Sigmoid colon (tissue), 7 donors: Measurements from ENCODE around the gene CHD8. TPM values are rescaled to one million over a fixed set of nuclear protein-coding genes. Genes with fewer than 3 reads are reported as not detected.

ENCODE experiments used
- DNase-seq: peaks from one replicate; pipeline ENCODE4 v3.0.0-alpha.2; 2019
- H3K27ac ChIP-seq, 4 donors: fragments of 200-600 bp; sonication (generic); one replicate each; pipeline ENCODE4 v1.5.1; 2016 to 2019; ENCODE audit warnings: mild to moderate bottlenecking in 1 of 4
- H3K27me3 ChIP-seq, 3 donors: fragments of 200-600 bp; sonication (generic); one replicate each; pipeline ENCODE4 v1.5.1; 2019; ENCODE audit warnings: mild to moderate bottlenecking in 1 of 3
- H3K36me3 ChIP-seq, 4 donors: fragments of 200-600 bp; sonication (generic); one replicate each; pipeline ENCODE4 v1.5.1; 2016 to 2019
- H3K4me1 ChIP-seq, 4 donors: fragments of 200-600 bp; sonication (generic); one replicate each; pipeline ENCODE4 v1.5.1; 2017 to 2019
- H3K4me3 ChIP-seq, 4 donors: fragments of 200-600 bp; sonication (generic); one replicate each; pipeline ENCODE4 v1.5.1; 2017 to 2019; ENCODE audit warnings: mild to moderate bottlenecking in 2 of 4, moderate library complexity in 1 of 4
- H3K9me3 ChIP-seq, 4 donors: fragments of 200-600 bp in 3 of 4; sonication (generic) in 3 of 4; one replicate each; pipeline versions ENCODE4 v1.5.1 to v1.6.1; 2013 to 2019
- CTCF ChIP-seq, 4 experiments: fragments of 450-650 bp in 3 of 4; fragments of 200-600 bp in 1 of 4; IDR thresholded peaks; one replicate each; pipeline ENCODE4 v1.5.1; 2016 to 2019; ENCODE audit warnings: antibody characterized with exemption in 4 of 4, mild to moderate bottlenecking in 3 of 4, moderate library complexity in 2 of 4
- EP300 ChIP-seq, 4 donors: sonication (generic); formaldehyde crosslinking; IDR thresholded peaks; one replicate each; pipeline ENCODE4 v1.6.1; 2017; ENCODE audit warnings: antibody characterized with exemption in 4 of 4
- POLR2A ChIP-seq, 2 donors: fragments of 450-650 bp; IDR thresholded peaks; one replicate each; pipeline ENCODE4 v1.6.1; 2016; ENCODE audit warnings: antibody characterized with exemption in 2 of 2, mild to moderate bottlenecking in 2 of 2, moderate library complexity in 2 of 2
- POLR2AphosphoS5 ChIP-seq, 4 donors: sonication (generic); formaldehyde crosslinking; IDR thresholded peaks; one replicate each; pipeline ENCODE4 v1.6.1; 2017; ENCODE audit warnings: antibody characterized with exemption in 4 of 4
- WGBS, 2 donors: extraction: QIAGEN DNeasy Blood & Tissue Kit; methylation state at CpG; one replicate each; pipeline ENCODE4 v1.1.7; 2013; 5-methylcytosine and 5-hydroxymethylcytosine counted together
- intact Hi-C: fragments of 100-400 bp; cut with DNase I; formaldehyde crosslinking; loops from one replicate; pipeline ENCODE4 v1.15.1; 2023
- polyA plus RNA-seq, 3 donors: library from polyadenylated mRNA; stranded (reverse); fragments of 200-250 nt; gene quantifications; one replicate each; pipeline ENCODE4 v1.2.3, GENCODE V29; 2013
- total RNA-seq, 4 donors: library from RNA; depleted of rRNA; stranded (reverse); fragments of >200 nt; gene quantifications; one replicate each; pipeline ENCODE4 v1.1.0, GENCODE V29; 2016
- donor health status: healthy with polysubstance abuse.
- donor health status: Bipolar disorder and iron deficiency.
- donor health status: healthy.

Gene CHD8
- total and polyA plus RNA-seq, 7 donors, result 9.0 to 53.5 (median 36.0) TPM

DNA sequence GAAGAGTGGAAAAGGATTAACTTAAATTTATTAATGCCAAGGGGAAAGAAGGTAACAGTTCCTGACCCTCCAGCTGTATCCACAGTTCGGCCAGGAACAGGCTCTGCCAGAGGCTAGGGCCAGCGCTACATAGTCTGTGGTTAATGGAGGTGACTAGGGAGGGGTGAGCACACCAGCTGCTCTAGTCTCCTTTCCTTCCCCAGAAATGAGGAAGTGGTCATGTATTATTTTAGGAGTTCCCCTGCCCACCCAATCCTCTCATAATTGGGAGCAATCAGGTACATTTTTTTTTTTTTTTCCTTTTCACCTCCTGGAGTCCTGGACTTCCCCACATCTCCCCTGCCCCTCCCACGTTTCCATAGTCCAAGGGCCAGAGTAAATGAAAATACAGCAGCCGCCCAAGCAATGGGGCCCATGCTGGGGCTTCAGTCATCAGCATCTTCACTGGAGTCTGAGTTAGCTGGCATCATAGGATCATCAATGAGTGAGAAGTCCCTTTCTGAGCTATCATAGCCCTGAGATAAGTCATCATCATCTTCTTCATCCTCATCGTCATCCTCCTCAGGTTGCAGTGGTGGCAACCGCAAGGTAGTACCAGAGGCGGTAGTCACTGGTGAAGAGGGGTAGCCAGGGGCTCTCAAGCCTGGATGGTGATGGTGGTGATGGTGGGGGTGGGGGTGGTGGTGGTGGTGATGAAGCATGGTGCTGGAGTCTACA lies 70.6 kb downstream of the CHD8 start:
- Histone ChIP-seq H3K27ac (peak overlapping the region; percentile 87 to 95 (median 90)), H3K27me3 (no peaks in the 10 kb centered on the region), H3K36me3 (peaks cover 9 to 52% (median 22%) of the 10 kb centered on the region in 4 donors), H3K4me1 (peaks cover 0 to 26% (median 16%) of the 10 kb centered on the region in 4 donors), H3K4me3 (no peak overlapping the region), H3K9me3 (no peaks in the 10 kb centered on the region)
- intact Hi-C loops, result loop anchor here (2.0 to 10.0 kb wide), 3 partner anchors 117 to 169 kb away; partner anchors contain the start of gene HNRNPC
- DNase-seq, result no peak
- TF ChIP-seq POLR2AphosphoS5 (IDR thresholded peaks at IDR 0.05) (no peak), POLR2A (IDR thresholded peaks at IDR 0.05) (no peak), EP300 (IDR thresholded peaks at IDR 0.05) (no peak), CTCF (IDR thresholded peaks at IDR 0.05) (no peak)
- WGBS, 2 donors, result 71 to 79% methylated on average over 7 of the region's 7 CpGs

DNA sequence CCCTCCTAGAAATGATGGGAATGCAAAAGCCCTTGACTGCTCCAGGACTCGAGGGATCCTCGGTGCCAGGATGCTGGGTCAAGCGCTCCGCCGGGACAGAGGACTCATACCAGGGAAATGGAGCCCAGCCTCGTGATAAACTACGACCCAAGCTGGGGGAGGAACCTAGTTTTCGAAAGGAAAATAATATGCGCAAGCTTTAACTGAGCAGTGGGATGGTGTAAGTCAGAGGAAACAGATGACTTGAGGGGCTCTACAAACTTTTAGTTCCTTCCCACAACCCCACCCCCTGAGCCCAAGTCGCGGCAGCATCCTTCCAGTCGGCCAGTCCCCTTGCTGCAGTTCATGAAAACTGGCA lies 71.5 kb downstream of the CHD8 start:
- no peaks in the 10 kb centered on the region for H3K9me3 ChIP-seq
- no peaks in the 10 kb centered on the region for H3K27me3 ChIP-seq
- peak overlapping the region; percentile 61 to 88 (median 72) for H3K4me3 ChIP-seq
- H3K36me3 ChIP-seq, result peaks cover 3 to 43% (median 14%) of the 10 kb centered on the region in 4 donors
- intact Hi-C loops, result loop anchor here (2.0 to 10.0 kb wide), 3 partner anchors 116 to 170 kb away; partner anchors contain the start of gene HNRNPC
- 1% methylated on average over 12 of the region's 12 CpGs for WGBS, 2 donors
- peaks cover 0 to 26% (median 16%) of the 10 kb centered on the region in 4 donors for H3K4me1 ChIP-seq
- H3K27ac ChIP-seq, result peak overlapping the region; percentile 87 to 95 (median 90)
- DNase-seq, result no peak
- TF ChIP-seq POLR2AphosphoS5 (IDR thresholded peaks at IDR 0.05), result peak in 1 of 4 donors; percentile 40
- TF ChIP-seq CTCF (IDR thresholded peaks at IDR 0.05), result no peak
- no peak for TF ChIP-seq POLR2A (IDR thresholded peaks at IDR 0.05)

- intact Hi-C loops, result loop anchor here (2.0 to 10.0 kb wide), 4 partner anchors 53 to 171 kb away; partner anchors contain the start of gene HNRNPC
- peak; percentile 98 for DNase-seq
- Histone ChIP-seq H3K27me3 (no peaks in the 10 kb centered on the region), H3K36me3 (peaks cover 0 to 38% (median 11%) of the 10 kb centered on the region in 4 donors), H3K4me3 (peak within 1 kb of the TSS; percentile 61 to 88 (median 72)), H3K4me1 (peaks cover 0 to 26% (median 16%) of the 10 kb centered on the region in 4 donors), H3K27ac (peak within 1 kb of the TSS; percentile 87 to 95 (median 90)), H3K9me3 (no peaks in the 10 kb centered on the region)
- TF ChIP-seq EP300 (IDR thresholded peaks at IDR 0.05) (no peak), POLR2AphosphoS5 (IDR thresholded peaks at IDR 0.05) (peak; percentile 59 to 88 (median 79)), POLR2A (IDR thresholded peaks at IDR 0.05) (peak in 1 of 2 donors; percentile 54), CTCF (IDR thresholded peaks at IDR 0.05) (no peak)
- WGBS, 2 donors, result 0% methylated on average over 54 of the region's 54 CpGs
These were observed 72.0 kb downstream of the CHD8 start, which contains the start of gene SUPT16H for GRCh38 chr14:21383848-21384493. SUPT16H (minus strand) TSS chr14:21384019; CDS start chr14:21383927, 92 bp downstream.

DNA sequence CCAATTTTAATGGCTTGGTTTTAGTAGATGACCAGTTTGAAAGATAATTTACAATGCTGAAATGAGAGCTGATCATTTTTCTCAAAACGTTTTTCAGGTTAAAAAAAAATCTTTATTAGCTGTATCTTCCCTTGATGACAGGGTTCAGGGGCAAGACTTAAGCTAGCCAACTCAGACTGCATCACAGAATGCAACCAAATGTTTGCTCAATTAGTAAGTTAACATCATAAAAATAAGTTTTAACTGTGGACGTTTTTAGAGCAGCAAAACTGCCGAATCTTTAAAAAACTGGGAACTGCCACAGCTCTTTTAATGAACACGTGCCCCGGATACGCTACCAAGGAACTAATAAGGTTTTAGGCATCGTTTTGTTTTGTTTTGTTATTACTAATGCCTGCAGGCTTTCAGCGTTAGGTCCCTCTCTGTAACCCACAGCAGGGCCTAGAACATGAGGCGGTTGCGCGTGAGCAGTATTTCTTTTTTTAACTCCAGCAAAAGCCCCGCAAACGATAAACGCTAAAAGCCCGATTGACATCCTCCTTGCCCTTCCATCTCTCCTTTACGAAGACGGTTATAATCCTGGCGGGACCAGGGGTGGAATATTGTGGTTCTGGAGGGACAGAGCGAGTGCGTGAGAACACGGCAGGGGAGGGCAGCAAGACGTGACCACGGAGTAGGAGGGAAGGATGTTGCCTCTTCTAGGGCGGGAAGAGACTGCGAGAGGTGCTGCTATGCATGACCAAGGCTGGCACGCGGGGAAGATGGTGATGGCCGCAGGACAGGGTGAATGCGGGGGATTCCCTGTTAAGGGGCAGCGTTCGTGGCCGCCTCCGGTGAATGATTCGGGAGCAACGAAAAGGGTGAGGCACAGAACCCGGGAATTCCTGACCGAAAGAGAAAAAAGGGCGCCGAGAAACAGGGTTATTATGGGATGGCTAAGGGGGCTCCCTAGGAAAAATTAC lies 72.8 kb downstream of the CHD8 start:
- Histone ChIP-seq H3K36me3 (peaks cover 0 to 30% (median 7%) of the 10 kb centered on the region in 4 donors), H3K27me3 (no peaks in the 10 kb centered on the region), H3K27ac (peak overlapping the region; percentile 87 to 95 (median 90)), H3K4me1 (peaks cover 0 to 26% (median 16%) of the 10 kb centered on the region in 4 donors), H3K9me3 (no peaks in the 10 kb centered on the region), H3K4me3 (peak overlapping the region; percentile 61 to 88 (median 72))
- intact Hi-C loops, result loop anchor here (2.0 to 10.0 kb wide), 3 partner anchors 54 to 172 kb away; no protein-coding TSS in a partner anchor
- DNase-seq, result peak; percentile 73
- WGBS, 2 donors, result 0 to 1% methylated on average over 39 of the region's 39 CpGs
- TF ChIP-seq POLR2AphosphoS5 (IDR thresholded peaks at IDR 0.05), result no peak
- no peak for TF ChIP-seq CTCF (IDR thresholded peaks at IDR 0.05)
- TF ChIP-seq POLR2A (IDR thresholded peaks at IDR 0.05), result no peak
- no peak for TF ChIP-seq EP300 (IDR thresholded peaks at IDR 0.05)
